Heart left ventricle (tissue), 16 donors: Measurements from ENCODE around the gene TXNDC15. TPM values are rescaled to one million over a fixed set of nuclear protein-coding genes. Genes with fewer than 3 reads are reported as not detected.

Experiments used
- ATAC-seq, 4 donors: fragments of 200-7000 bp; cut with Tn5 transposase; one replicate each; pipeline ENCODE4 v1.9.1; 2020 to 2022; ENCODE audit warnings: moderate library complexity in 4 of 4, mild to moderate bottlenecking in 3 of 4, moderate number of reproducible peaks in 1 of 4
- DNase-seq, 5 donors: peaks; one replicate each; pipeline ENCODE4 v3.0.0-alpha.2; 2020
- H3K27ac ChIP-seq, 12 donors: fragments of 200-600 bp; sonication (generic) in 4 of 12; one replicate each; pipeline versions ENCODE4 v1.5.0 to v1.8.0; 2016 to 2022; ENCODE audit warnings: mild to moderate bottlenecking in 2 of 12
- H3K27me3 ChIP-seq, 9 donors: fragments of 200-600 bp; sonication (generic) in 2 of 9; one replicate each; pipeline versions ENCODE4 v1.5.1 to v1.8.0; 2016 to 2022; ENCODE audit warnings: mild to moderate bottlenecking in 3 of 9
- H3K36me3 ChIP-seq, 9 donors: fragments of 200-600 bp; sonication (generic) in 2 of 9; one replicate each; pipeline versions ENCODE4 v1.5.0 to v1.8.0; 2018 to 2022; ENCODE audit warnings: mild to moderate bottlenecking in 2 of 9
- H3K4me1 ChIP-seq, 12 donors: fragments of 200-600 bp; sonication (generic) in 4 of 12; one replicate each; pipeline versions ENCODE4 v1.5.0 to v1.8.0; 2016 to 2022; ENCODE audit warnings: mild to moderate bottlenecking in 3 of 12
- H3K4me3 ChIP-seq, 12 donors: fragments of 200-600 bp; sonication (generic) in 4 of 12; one replicate each; pipeline versions ENCODE4 v1.5.0 to v1.8.0; 2017 to 2022; ENCODE audit warnings: mild to moderate bottlenecking in 9 of 12, moderate library complexity in 4 of 12
- H3K9me3 ChIP-seq, 12 donors: fragments of 200-600 bp; sonication (generic) in 4 of 12; one replicate each; pipeline versions ENCODE4 v1.5.0 to v1.8.0; 2016 to 2022; ENCODE audit warnings: mild to moderate bottlenecking in 1 of 12
- CTCF ChIP-seq, 12 donors: fragments of 200-600 bp; sonication (generic) in 4 of 12; IDR thresholded peaks; one replicate each; pipeline versions ENCODE4 v1.5.0 to v1.8.0; 2018 to 2022; ENCODE audit warnings: antibody characterized with exemption in 12 of 12, mild to moderate bottlenecking in 5 of 12
- POLR2A ChIP-seq, 2 donors: fragments of 450-650 bp; IDR thresholded peaks; one replicate each; pipeline ENCODE4 v1.6.1; 2017; ENCODE audit warnings: antibody characterized with exemption in 2 of 2, mild to moderate bottlenecking in 2 of 2, moderate library complexity in 2 of 2
- WGBS, 4 donors: extraction: QIAGEN DNeasy Blood & Tissue Kit in 2 of 4; methylation state at CpG; one replicate each; pipeline versions ENCODE4 v1.1.5 to v1.1.7; 2013 to 2018; 5-methylcytosine and 5-hydroxymethylcytosine counted together
- intact Hi-C, 10 donors: fragments of 100-400 bp; cut with DNase I; formaldehyde crosslinking; loops; one replicate each; pipeline versions ENCODE4 v1.11.1 to v1.14.2; 2022
- polyA plus RNA-seq, 2 donors: library from polyadenylated mRNA; stranded (reverse); fragments of 200-250 nt; gene quantifications; one replicate each; pipeline ENCODE4 v1.2.3, GENCODE V29; 2013
- total RNA-seq, 9 donors: library from RNA; depleted of rRNA in 2 of 9; stranded (reverse); fragments of >200 nt in 2 of 9; fragmentation: NEBNext Ultra II Directional in 3 of 9; extraction: Animal tissue kit (Norgen Biotek cat#: 25700) in 3 of 9; gene quantifications; one replicate each; pipeline versions ENCODE4 v1.1.0 to v1.2.4, GENCODE V29; 2016 to 2023
- donor health status: ischemic (EF 13 %, LVEDD 7.1; RV severe dilation, severe dysfunction).
- donor health status: healthy with polysubstance abuse.
- donor health status: DM: no; HTN: yes; CAD: no.
- donor health status: DM: no; HTN: no; CAD: no.
- donor health status: ischemic (EF 25% LVEDD 6.9; RV normal size, moderate dysfunction).
- donor health status: ischemic (EF 25% LVEDD 5.7; RV mildly dilated, moderate dysfunction).
- donor health status: healthy.
- donor health status: DM: yes; HTN: yes; CAD: no.
- donor health status: ischemic (EF 35%, LVEDD 5.7; RV mildly dilated, moderate dysfunction).
- donor health status: nonischemic (EF 11% LVEDD 7.7; RV severe dilation, severe dysfunction).
- donor health status: DM: yes; HTN: yes; CAD: no.
- donor health status: PGD.
- donor health status: ischemic (EF 29% LVEDD 5.4; RV normal size, mild dysfunction).
- donor health status: nonischemic (EF 23%, LVEDD 6.1; RV moderate dilation, normal function).

The TXNDC15 gene
- total and polyA plus RNA-seq, 11 donors: 38.4 to 129 (median 55.6) TPM

- H3K9me3 ChIP-seq: peaks cover 0 to 3% (median 0%) of the 10 kb centered on the region in 12 donors
- TF ChIP-seq POLR2A (IDR thresholded peaks at IDR 0.05): no peak
- TF ChIP-seq CTCF (IDR thresholded peaks at IDR 0.05): no peak
- H3K27ac ChIP-seq: no peak overlapping the region
- H3K36me3 ChIP-seq: peaks cover 0 to 58% (median 42%) of the 10 kb centered on the region in 9 donors
- 88 to 99% (median 97%) methylated on average over 8 of the region's 8 CpGs for WGBS, 4 donors
- DNase-seq: no peak
- no peak overlapping the region for H3K4me3 ChIP-seq
- ATAC-seq: no peak
- peaks cover 0 to 4% (median 0%) of the 10 kb centered on the region in 12 donors for H3K4me1 ChIP-seq
- no peaks in the 10 kb centered on the region for H3K27me3 ChIP-seq
- intact Hi-C loops: no loop called here
Observed at GRCh38 chr5:134889335-134889734, 15.2 kb downstream of the TXNDC15 start.

GRCh38 chr5:134891473-134891872, 17.3 kb downstream of the TXNDC15 start:
- Histone ChIP-seq H3K36me3 (peaks cover 0 to 78% (median 61%) of the 10 kb centered on the region in 9 donors), H3K4me3 (no peak overlapping the region), H3K27me3 (no peaks in the 10 kb centered on the region), H3K27ac (no peak overlapping the region), H3K4me1 (no peaks in the 10 kb centered on the region), H3K9me3 (peaks cover 0 to 3% (median 0%) of the 10 kb centered on the region in 12 donors)
- TF ChIP-seq POLR2A (IDR thresholded peaks at IDR 0.05) (no peak), CTCF (IDR thresholded peaks at IDR 0.05) (no peak)
- ATAC-seq: no peak
- DNase-seq: no peak
- intact Hi-C loops: no loop called here
- WGBS, 4 donors: 89 to 100% (median 95%) methylated on average over 1 of the region's 1 CpG

GRCh38 chr5:134892282-134892681, 18.1 kb downstream of the TXNDC15 start:
- Histone ChIP-seq H3K4me3 (no peak overlapping the region), H3K27me3 (no peaks in the 10 kb centered on the region), H3K27ac (no peak overlapping the region), H3K9me3 (peaks cover 0 to 3% (median 0%) of the 10 kb centered on the region in 12 donors), H3K36me3 (peaks cover 0 to 83% (median 70%) of the 10 kb centered on the region in 9 donors), H3K4me1 (no peaks in the 10 kb centered on the region)
- no peak for TF ChIP-seq POLR2A (IDR thresholded peaks at IDR 0.05)
- no peak for TF ChIP-seq CTCF (IDR thresholded peaks at IDR 0.05)
- ATAC-seq (no peak), DNase-seq (no peak)
- 89 to 97% (median 94%) methylated on average over 3 of the region's 3 CpGs for WGBS, 4 donors
- intact Hi-C loops: no loop called here

- 85 to 97% (median 94%) methylated on average over 2 of the region's 2 CpGs for WGBS, 4 donors
- no peak for DNase-seq
- Histone ChIP-seq H3K4me1 (no peaks in the 10 kb centered on the region), H3K4me3 (no peak overlapping the region), H3K9me3 (peaks cover 0 to 3% (median 0%) of the 10 kb centered on the region in 12 donors), H3K27ac (no peak overlapping the region), H3K36me3 (peaks cover 0 to 85% (median 71%) of the 10 kb centered on the region in 9 donors), H3K27me3 (no peaks in the 10 kb centered on the region)
- no peak for TF ChIP-seq CTCF (IDR thresholded peaks at IDR 0.05)
- TF ChIP-seq POLR2A (IDR thresholded peaks at IDR 0.05): no peak
- intact Hi-C loops: no loop called here
- ATAC-seq: no peak
Observed at GRCh38 chr5:134892926-134893325, 18.8 kb downstream of the TXNDC15 start.
